ENCODE results near the gene ENPP1. TPM values are rescaled to one million over a fixed set of nuclear protein-coding genes. Genes with fewer than 3 reads are reported as not detected.
"Not testable (repeated sequence)": the region's sequence is repeated elsewhere in the genome, so short reads cannot be mapped to it uniquely, and the experiment has no call there.

The ENPP1 gene
- total and polyA plus RNA-seq, 9 of the 15 experiments (the other 6 are each of a cell fraction or from before 2014, with no cell fraction given) = 0.03 to 0.56 (median 0.14) TPM

- POLR2A ChIA-PET = no interaction called here
- BruUV-seq (replicated peaks) = no TSS peak
- no peaks in the 10 kb centered on the region for H3K9me1 ChIP-seq (ENCODE audit: control insufficient read depth, insufficient read depth, low read length)
- no peak overlapping the region for H3K27ac ChIP-seq (ENCODE audit: extremely low read depth, low read depth, low read length)
- intact Hi-C loops (cut with micrococcal nuclease) = no loop called here
- in situ Hi-C loops (cut with MboI) = loop anchor here (25.0 kb wide), 1 partner anchor 1662 kb away; no protein-coding TSS in a partner anchor
- H3K79me2 ChIP-seq (ENCODE audit: control insufficient read depth, insufficient read depth, low read length) = no peaks in the 10 kb centered on the region
- H2AFZ ChIP-seq (ENCODE audit: low read depth, low read length) = no peak overlapping the region
- DNase-seq (ENCODE audit: extremely low read depth in 1 of 4, low spot score in 3 of 4) (no peak), FAIRE-seq (no peak), ATAC-seq (no peak)
- no peak overlapping the region for H3K4me2 ChIP-seq (ENCODE audit: insufficient read depth, low read length)
- H3K27me3 ChIP-seq (ENCODE audit: control insufficient read depth in 2 of 2, insufficient read depth in 2 of 2, low read length in 2 of 2) = no peaks in the 10 kb centered on the region
- no peaks in the 10 kb centered on the region for H3K36me3 ChIP-seq (ENCODE audit: control insufficient read depth, insufficient read depth, low read length)
- H3K9ac ChIP-seq (ENCODE audit: insufficient read depth in 1 of 2, low read depth in 2 of 2, low read length in 2 of 2) = no peak overlapping the region
- H3K4me3 ChIP-seq = no peak overlapping the region
- CTCF ChIA-PET (ENCODE audit: low intra/inter-chr PET ratio) = no interaction called here
- no peaks in the 10 kb centered on the region for H4K20me1 ChIP-seq (replicated peaks; ENCODE audit: control insufficient read depth, insufficient read depth, low read length)
- no peak for TF ChIP-seq SRSF9 (IDR thresholded peaks at IDR 0.05; ENCODE audit: borderline replicate concordance, low read depth, low read length)
- H3K4me1 ChIP-seq (replicated peaks in 1 of 2; ENCODE audit: control insufficient read depth in 2 of 2, insufficient read depth in 2 of 2, low read length in 2 of 2) = no peaks in the 10 kb centered on the region
- no peaks in the 10 kb centered on the region for H3K9me3 ChIP-seq (replicated peaks; ENCODE audit: control insufficient read depth, insufficient read depth, low read depth, low read length)
These were observed 92.4 kb downstream of the ENPP1 start for GRCh38 chr6:131900231-131900630.

DNA sequence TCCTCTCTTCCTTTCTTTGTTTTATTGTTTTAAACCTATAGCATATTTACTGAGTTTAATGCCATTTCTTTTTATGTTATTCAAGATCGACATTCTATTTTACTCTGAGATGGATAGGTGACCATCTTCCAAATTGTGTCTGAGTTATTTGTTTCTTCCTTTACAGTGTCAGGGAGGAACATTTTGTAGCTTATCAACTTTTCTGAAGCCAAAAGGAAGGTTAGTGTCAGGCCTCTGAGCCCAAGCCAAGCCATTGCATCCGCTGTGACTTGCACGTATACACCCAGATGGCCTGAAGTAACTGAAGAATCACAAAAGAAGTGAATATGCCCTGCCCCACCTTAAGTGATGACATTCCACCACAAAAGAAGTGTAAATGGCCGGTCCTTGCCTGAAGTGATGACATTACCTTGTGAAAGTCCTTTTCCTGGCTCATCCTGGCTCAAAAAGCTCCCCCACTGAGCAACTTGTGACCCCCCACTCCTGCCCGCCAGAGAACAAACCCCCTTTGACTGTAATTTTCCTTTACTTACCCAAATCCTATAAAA lies 93.6 kb downstream of the ENPP1 start:
- H3K9ac ChIP-seq (ENCODE audit: insufficient read depth in 1 of 2, low read depth in 2 of 2, low read length in 2 of 2); H3K27ac ChIP-seq (ENCODE audit: extremely low read depth, low read depth, low read length); FAIRE-seq; intact Hi-C loops (cut with micrococcal nuclease); H3K9me3 ChIP-seq (replicated peaks; ENCODE audit: control insufficient read depth, insufficient read depth, low read depth, low read length); POLR2A ChIA-PET; CTCF ChIA-PET (ENCODE audit: low intra/inter-chr PET ratio); H3K36me3 ChIP-seq (ENCODE audit: control insufficient read depth, insufficient read depth, low read length); H3K4me3 ChIP-seq; H3K4me1 ChIP-seq (replicated peaks in 1 of 2; ENCODE audit: control insufficient read depth in 2 of 2, insufficient read depth in 2 of 2, low read length in 2 of 2); H3K4me2 ChIP-seq (ENCODE audit: insufficient read depth, low read length); H3K27me3 ChIP-seq (ENCODE audit: control insufficient read depth in 2 of 2, insufficient read depth in 2 of 2, low read length in 2 of 2); H4K20me1 ChIP-seq (replicated peaks; ENCODE audit: control insufficient read depth, insufficient read depth, low read length); ATAC-seq; H3K79me2 ChIP-seq (ENCODE audit: control insufficient read depth, insufficient read depth, low read length); H3K9me1 ChIP-seq (ENCODE audit: control insufficient read depth, insufficient read depth, low read length); H2AFZ ChIP-seq (ENCODE audit: low read depth, low read length); DNase-seq (ENCODE audit: extremely low read depth in 1 of 4, low spot score in 3 of 4); BruUV-seq (replicated peaks): not testable (repeated sequence)
- in situ Hi-C loops (cut with MboI) = loop anchor here (25.0 kb wide), 1 partner anchor 1661 kb away; no protein-coding TSS in a partner anchor
- 2% methylated on average over 5 of the region's 5 CpGs for WGBS (ENCODE audit: insufficient coverage, low coverage, missing lambda C conversion rate)

DNA sequence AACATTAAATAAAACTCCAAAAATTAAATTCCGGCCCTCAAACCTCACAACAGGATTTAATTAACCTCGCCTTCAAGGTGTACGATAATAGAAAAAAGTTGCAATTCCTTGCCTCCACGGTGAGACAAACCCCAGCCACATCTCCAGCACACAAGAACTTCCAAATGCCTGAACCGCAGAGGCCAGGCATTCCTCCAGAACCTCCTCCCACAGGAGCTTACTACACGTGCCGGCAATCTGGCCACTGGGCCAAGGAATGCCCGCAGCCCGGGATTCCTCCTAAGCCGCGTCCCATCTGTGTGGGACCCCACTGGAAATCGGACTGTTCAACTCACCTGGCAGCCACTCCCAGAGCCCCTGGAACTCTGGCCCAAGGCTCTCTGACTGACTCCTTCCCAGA lies 95.9 kb downstream of the ENPP1 start:
- H3K36me3 ChIP-seq (ENCODE audit: control insufficient read depth, insufficient read depth, low read length); H4K20me1 ChIP-seq (replicated peaks; ENCODE audit: control insufficient read depth, insufficient read depth, low read length); H3K79me2 ChIP-seq (ENCODE audit: control insufficient read depth, insufficient read depth, low read length); H3K9me3 ChIP-seq (replicated peaks; ENCODE audit: control insufficient read depth, insufficient read depth, low read depth, low read length); ATAC-seq; H3K9ac ChIP-seq (ENCODE audit: insufficient read depth in 1 of 2, low read depth in 2 of 2, low read length in 2 of 2); H3K4me1 ChIP-seq (replicated peaks in 1 of 2; ENCODE audit: control insufficient read depth in 2 of 2, insufficient read depth in 2 of 2, low read length in 2 of 2); H3K27me3 ChIP-seq (ENCODE audit: control insufficient read depth in 2 of 2, insufficient read depth in 2 of 2, low read length in 2 of 2); CTCF ChIA-PET (ENCODE audit: low intra/inter-chr PET ratio); H3K9me1 ChIP-seq (ENCODE audit: control insufficient read depth, insufficient read depth, low read length); intact Hi-C loops (cut with micrococcal nuclease); DNase-seq (ENCODE audit: extremely low read depth in 1 of 4, low spot score in 3 of 4); H3K27ac ChIP-seq (ENCODE audit: extremely low read depth, low read depth, low read length); POLR2A ChIA-PET; H3K4me2 ChIP-seq (ENCODE audit: insufficient read depth, low read length); H3K4me3 ChIP-seq; BruUV-seq (replicated peaks); FAIRE-seq; H2AFZ ChIP-seq (ENCODE audit: low read depth, low read length): not testable (repeated sequence)
- WGBS (ENCODE audit: insufficient coverage, low coverage, missing lambda C conversion rate) = 0% methylated on average over 6 of the region's 12 CpGs
- in situ Hi-C loops (cut with MboI) = loop anchor here (25.0 kb wide), 1 partner anchor 1659 kb away; no protein-coding TSS in a partner anchor

- POLR2A ChIA-PET; intact Hi-C loops (cut with micrococcal nuclease); ATAC-seq; H3K9me3 ChIP-seq (replicated peaks; ENCODE audit: control insufficient read depth, insufficient read depth, low read depth, low read length); H4K20me1 ChIP-seq (replicated peaks; ENCODE audit: control insufficient read depth, insufficient read depth, low read length); H3K27me3 ChIP-seq (ENCODE audit: control insufficient read depth in 2 of 2, insufficient read depth in 2 of 2, low read length in 2 of 2); DNase-seq (ENCODE audit: extremely low read depth in 1 of 4, low spot score in 3 of 4); H2AFZ ChIP-seq (ENCODE audit: low read depth, low read length); H3K4me3 ChIP-seq; H3K4me2 ChIP-seq (ENCODE audit: insufficient read depth, low read length); H3K9me1 ChIP-seq (ENCODE audit: control insufficient read depth, insufficient read depth, low read length); H3K36me3 ChIP-seq (ENCODE audit: control insufficient read depth, insufficient read depth, low read length); FAIRE-seq; H3K27ac ChIP-seq (ENCODE audit: extremely low read depth, low read depth, low read length); BruUV-seq (replicated peaks); H3K4me1 ChIP-seq (replicated peaks in 1 of 2; ENCODE audit: control insufficient read depth in 2 of 2, insufficient read depth in 2 of 2, low read length in 2 of 2); H3K79me2 ChIP-seq (ENCODE audit: control insufficient read depth, insufficient read depth, low read length); H3K9ac ChIP-seq (ENCODE audit: insufficient read depth in 1 of 2, low read depth in 2 of 2, low read length in 2 of 2): not testable (repeated sequence)
- CTCF ChIA-PET (ENCODE audit: low intra/inter-chr PET ratio) = interaction anchor here (1.3 to 1.5 kb wide), 2 partner anchors 124 to 126 kb away, joined by 3 to 5 read pairs; no protein-coding TSS in a partner anchor
- in situ Hi-C loops (cut with MboI) = loop anchor here (25.0 kb wide), 1 partner anchor 1654 kb away; no protein-coding TSS in a partner anchor
- 0% methylated on average over 2 of the region's 3 CpGs for WGBS (ENCODE audit: insufficient coverage, low coverage, missing lambda C conversion rate)
These were observed 101.0 kb downstream of the ENPP1 start for GRCh38 chr6:131908787-131909186.

Measured in K562 (cell line).